ENCODE results near the gene WRAP53.
"Not testable (repeated sequence)": the region's sequence is repeated elsewhere in the genome, so short reads cannot be mapped to it uniquely, and the experiment has no call there.

The WRAP53 gene

DNA sequence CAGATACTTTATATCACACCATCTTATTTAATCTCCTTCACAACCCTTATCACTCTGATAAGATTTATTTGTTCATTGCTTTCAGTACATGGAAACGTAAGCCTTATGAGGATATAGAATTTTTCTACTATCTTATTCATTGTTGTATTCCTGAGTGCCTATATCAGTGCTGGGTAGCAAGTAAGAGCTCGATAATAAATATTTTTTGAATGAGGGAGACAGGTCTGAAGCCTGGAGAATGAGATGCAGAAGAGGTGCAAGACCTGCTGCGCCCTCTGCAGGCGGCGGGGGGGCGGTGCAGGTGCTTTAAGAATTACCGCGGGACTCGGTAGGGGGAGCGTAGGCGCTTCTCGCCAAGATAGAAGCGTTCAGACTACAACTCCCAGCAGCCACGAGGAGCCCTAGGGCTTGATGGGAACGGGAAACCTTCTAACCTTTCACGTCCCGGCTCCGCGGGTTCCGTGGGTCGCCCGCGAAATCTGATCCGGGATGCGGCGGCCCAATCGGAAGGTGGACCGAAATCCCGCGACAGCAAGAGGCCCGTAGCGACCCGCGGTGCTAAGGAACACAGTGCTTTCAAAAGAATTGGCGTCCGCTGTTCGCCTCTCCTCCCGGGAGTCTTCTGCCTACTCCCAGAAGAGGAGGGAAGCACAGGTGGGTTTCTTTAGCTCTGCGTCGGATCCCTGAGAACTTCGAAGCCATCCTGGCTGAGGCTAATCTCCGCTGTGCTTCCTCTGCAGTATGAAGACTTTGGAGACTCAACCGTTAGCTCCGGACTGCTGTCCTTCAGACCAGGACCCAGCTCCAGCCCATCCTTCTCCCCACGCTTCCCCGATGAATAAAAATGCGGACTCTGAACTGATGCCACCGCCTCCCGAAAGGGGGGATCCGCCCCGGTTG, at the start of gene WRAP53:
Gene WRAP53, plus strand, starts transcription at position 570 of the 900 bp plus-strand sequence. Its CDS starts 172 bp downstream, at position 742.
- peaks cover 24% of the 10 kb centered on the region for H3K4me1 ChIP-seq (ENCODE audit: insufficient read depth, low read length, poor library complexity, severe bottlenecking)
- TF ChIP-seq, protein P1, sequence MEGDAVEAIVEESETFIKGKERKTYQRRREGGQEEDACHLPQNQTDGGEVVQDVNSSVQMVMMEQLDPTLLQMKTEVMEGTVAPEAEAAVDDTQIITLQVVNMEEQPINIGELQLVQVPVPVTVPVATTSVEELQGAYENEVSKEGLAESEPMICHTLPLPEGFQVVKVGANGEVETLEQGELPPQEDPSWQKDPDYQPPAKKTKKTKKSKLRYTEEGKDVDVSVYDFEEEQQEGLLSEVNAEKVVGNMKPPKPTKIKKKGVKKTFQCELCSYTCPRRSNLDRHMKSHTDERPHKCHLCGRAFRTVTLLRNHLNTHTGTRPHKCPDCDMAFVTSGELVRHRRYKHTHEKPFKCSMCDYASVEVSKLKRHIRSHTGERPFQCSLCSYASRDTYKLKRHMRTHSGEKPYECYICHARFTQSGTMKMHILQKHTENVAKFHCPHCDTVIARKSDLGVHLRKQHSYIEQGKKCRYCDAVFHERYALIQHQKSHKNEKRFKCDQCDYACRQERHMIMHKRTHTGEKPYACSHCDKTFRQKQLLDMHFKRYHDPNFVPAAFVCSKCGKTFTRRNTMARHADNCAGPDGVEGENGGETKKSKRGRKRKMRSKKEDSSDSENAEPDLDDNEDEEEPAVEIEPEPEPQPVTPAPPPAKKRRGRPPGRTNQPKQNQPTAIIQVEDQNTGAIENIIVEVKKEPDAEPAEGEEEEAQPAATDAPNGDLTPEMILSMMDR (conservative IDR thresholded peaks at IDR 0.05; ENCODE audit: low read length) = peak; percentile 96
- no peak for TF ChIP-seq EZH2phosphoT487 (IDR thresholded peaks at IDR 0.05; ENCODE audit: borderline replicate concordance)
- no peaks in the 10 kb centered on the region for H3K9me2 ChIP-seq (replicated peaks; ENCODE audit: low read depth, low read length)
- no peaks in the 10 kb centered on the region for H3K9me3 ChIP-seq (ENCODE audit: insufficient read depth, low read depth, low read length)
- peaks cover 4% of the 10 kb centered on the region for H3K27me3 ChIP-seq (ENCODE audit: insufficient read depth, low read length, poor library complexity, severe bottlenecking)
- H3K4me2 ChIP-seq (ENCODE audit: low read depth, low read length, poor library complexity, severe bottlenecking) = peak within 1 kb of the TSS; percentile 88
- peaks cover 3% of the 10 kb centered on the region; the same call in 1 of the 2 replicates for H3K36me3 ChIP-seq (ENCODE audit: insufficient read depth, low read length)
- H3K4me3 ChIP-seq (ENCODE audit: low read length, poor library complexity, severe bottlenecking) = peak within 1 kb of the TSS; percentile 82
- H2AFZ ChIP-seq (ENCODE audit: low read length) = peak within 1 kb of the TSS; percentile 83
- H4K20me1 ChIP-seq (ENCODE audit: insufficient read depth, low read length, poor library complexity, severe bottlenecking) = peaks cover 26% of the 10 kb centered on the region
- H3K79me2 ChIP-seq (ENCODE audit: insufficient read depth, low read length) = peaks cover 56% of the 10 kb centered on the region
- peak within 1 kb of the TSS; percentile 98 for H3K9ac ChIP-seq (ENCODE audit: low read depth, low read length, poor library complexity, severe bottlenecking)
- 0 out of 2 replicates have a peak, but pooled peaks cover 2% of the 10 kb centered on the region for H3F3A ChIP-seq (ENCODE audit: low read depth)

DNA sequence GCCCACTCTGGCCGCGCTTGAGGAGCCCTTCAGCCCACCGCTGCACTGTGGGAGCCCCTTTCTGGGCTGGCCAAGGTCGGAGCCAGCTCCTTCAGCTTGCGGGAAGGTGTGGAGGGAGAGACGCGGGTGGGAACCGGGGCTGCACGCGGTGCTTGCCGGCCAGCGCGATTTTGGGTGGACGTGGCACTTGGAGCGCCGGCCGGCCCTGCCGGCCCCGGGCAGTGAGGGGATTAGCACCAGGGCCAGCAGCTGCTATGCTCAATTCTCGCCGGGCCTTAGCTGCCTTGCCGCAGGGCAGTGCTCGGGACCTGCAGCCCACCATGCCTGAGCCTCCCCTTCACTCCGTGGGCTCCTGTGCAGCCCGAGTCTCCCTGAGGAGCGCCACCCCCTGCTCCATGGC, 47.5 kb upstream of the WRAP53 start:
- Histone ChIP-seq H3K4me1 (ENCODE audit: insufficient read depth, low read length, poor library complexity, severe bottlenecking) (no peaks in the 10 kb centered on the region), H3K9ac (ENCODE audit: low read depth, low read length, poor library complexity, severe bottlenecking) (no peak overlapping the region), H4K20me1 (ENCODE audit: insufficient read depth, low read length, poor library complexity, severe bottlenecking) (no peaks in the 10 kb centered on the region), H3K9me3 (ENCODE audit: insufficient read depth, low read depth, low read length) (no peaks in the 10 kb centered on the region), H3F3A (ENCODE audit: low read depth) (no peaks in the 10 kb centered on the region), H3K36me3 (ENCODE audit: insufficient read depth, low read length) (no peaks in the 10 kb centered on the region), H2AFZ (ENCODE audit: low read length) (no peak overlapping the region), H3K79me2 (ENCODE audit: insufficient read depth, low read length) (no peaks in the 10 kb centered on the region), H3K27me3 (ENCODE audit: insufficient read depth, low read length, poor library complexity, severe bottlenecking) (no peaks in the 10 kb centered on the region), H3K4me2 (ENCODE audit: low read depth, low read length, poor library complexity, severe bottlenecking) (no peak overlapping the region), H3K9me2 (replicated peaks; ENCODE audit: low read depth, low read length) (no peaks in the 10 kb centered on the region), H3K4me3 (ENCODE audit: low read length, poor library complexity, severe bottlenecking) (no peak overlapping the region)
- TF ChIP-seq, protein P1 (conservative IDR thresholded peaks at IDR 0.05; ENCODE audit: low read length) = no peak
- TF ChIP-seq EZH2phosphoT487 (IDR thresholded peaks at IDR 0.05; ENCODE audit: borderline replicate concordance) = no peak

DNA sequence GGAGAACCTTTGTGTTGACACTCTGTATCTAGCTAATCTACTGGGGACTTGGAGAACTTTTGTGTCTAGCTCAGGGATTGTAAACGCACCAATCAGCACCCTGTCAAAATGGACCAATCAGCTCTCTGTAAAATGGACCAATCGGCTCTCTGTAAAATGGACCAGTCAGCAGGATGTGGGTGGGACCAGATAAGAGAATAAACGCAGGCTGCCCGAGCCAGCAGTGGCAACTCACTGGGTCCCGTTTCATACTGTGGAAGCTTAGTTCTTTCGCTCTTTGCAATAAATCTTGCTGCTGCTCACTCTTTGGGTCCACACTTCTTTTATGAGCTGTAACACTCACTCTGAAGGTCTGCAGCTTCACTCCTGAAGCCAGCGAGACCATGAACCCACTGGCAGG, 46.6 kb upstream of the WRAP53 start:
- not testable (repeated sequence) for H3F3A ChIP-seq (ENCODE audit: low read depth); H3K27me3 ChIP-seq (ENCODE audit: insufficient read depth, low read length, poor library complexity, severe bottlenecking); H4K20me1 ChIP-seq (ENCODE audit: insufficient read depth, low read length, poor library complexity, severe bottlenecking); H3K4me3 ChIP-seq (ENCODE audit: low read length, poor library complexity, severe bottlenecking); H3K79me2 ChIP-seq (ENCODE audit: insufficient read depth, low read length); H2AFZ ChIP-seq (ENCODE audit: low read length); H3K4me2 ChIP-seq (ENCODE audit: low read depth, low read length, poor library complexity, severe bottlenecking); H3K4me1 ChIP-seq (ENCODE audit: insufficient read depth, low read length, poor library complexity, severe bottlenecking); H3K9me3 ChIP-seq (ENCODE audit: insufficient read depth, low read depth, low read length); H3K9ac ChIP-seq (ENCODE audit: low read depth, low read length, poor library complexity, severe bottlenecking); H3K9me2 ChIP-seq (replicated peaks; ENCODE audit: low read depth, low read length); H3K36me3 ChIP-seq (ENCODE audit: insufficient read depth, low read length)

Measured in Loucy (cell line).